Non-pigmented ciliary epithelial cell (primary cell): ENCODE data around the gene ATF6.
"Not testable (repeated sequence)": the region's sequence is repeated elsewhere in the genome, so short reads cannot be mapped to it uniquely, and the experiment has no call there.

Source experiments
- DNase-seq: peaks from one replicate; pipeline ENCODE4 v3.0.0-alpha.2; 2010; ENCODE audit warnings: low read depth

The ATF6 gene

GRCh38 chr1:161766102-161766981, at the start of gene ATF6:
TSS of gene ATF6 (plus strand) at chr1:161766320. CDS start at chr1:161766361, 41 bp downstream.
- DNase-seq: peak; percentile 82

- DNase-seq: no peak
Observed at GRCh38 chr1:161718559-161719324, 47.4 kb upstream of the ATF6 start.

GRCh38 chr1:161719325-161719611, 46.9 kb upstream of the ATF6 start:
- DNase-seq: no peak

GRCh38 chr1:161720422-161720821, 45.7 kb upstream of the ATF6 start:
- no peak for DNase-seq

- no peak for DNase-seq
Observed at GRCh38 chr1:161720956-161721737, 45.0 kb upstream of the ATF6 start, which contains the start of gene FCRLB. TSS of gene FCRLB (plus strand) at chr1:161721544. CDS start at chr1:161722673, 1,129 bp downstream.

GRCh38 chr1:161721738-161722343, 44.3 kb upstream of the ATF6 start:
- DNase-seq: peak; percentile 70

GRCh38 chr1:161722406-161722805, 43.7 kb upstream of the ATF6 start:
- no peak for DNase-seq

GRCh38 chr1:161723459-161724141, 42.5 kb upstream of the ATF6 start:
- no peak for DNase-seq

GRCh38 chr1:161725258-161725907, 40.7 kb upstream of the ATF6 start:
- DNase-seq: not testable (repeated sequence)

- no peak for DNase-seq
Observed at GRCh38 chr1:161725908-161726472, 40.1 kb upstream of the ATF6 start.

- DNase-seq: no peak
Observed at GRCh38 chr1:161726473-161727255, 39.5 kb upstream of the ATF6 start.

GRCh38 chr1:161727256-161727924, 38.7 kb upstream of the ATF6 start:
- peak; percentile 71 for DNase-seq

GRCh38 chr1:161728376-161729226, 37.5 kb upstream of the ATF6 start:
- no peak for DNase-seq

- DNase-seq: peak; percentile 38
Observed at GRCh38 chr1:161730050-161730564, 36.0 kb upstream of the ATF6 start.

- DNase-seq: no peak
Observed at GRCh38 chr1:161731241-161731640, 34.9 kb upstream of the ATF6 start.

GRCh38 chr1:161731981-161732718, 34.0 kb upstream of the ATF6 start:
- no peak for DNase-seq

- peak; percentile 75 for DNase-seq
Observed at GRCh38 chr1:161733526-161733925, 32.6 kb upstream of the ATF6 start.
